SU-DHL-6 (cell line): Measurements from ENCODE around the gene TRAPPC3L.

ENCODE experiments used
- EZH2phosphoT487 ChIP-seq: fragments of 200-600 bp; sonication (generic), shearing (Covaris generic); conservative IDR thresholded peaks from 2 replicates; pipeline ENCODE4 v1.6.1; 2018; ENCODE audit warnings: mild to moderate bottlenecking, antibody characterized with exemption, low read length, moderate library complexity, mixed read lengths
- TF ChIP-seq, protein P1 (sequence below): fragments of 200-600 bp; sonication (generic); IDR thresholded peaks from one replicate; pipeline ENCODE4 v1.5.1; 2017; ENCODE audit warnings: antibody characterized with exemption, mild to moderate bottlenecking, low read length, moderate library complexity; ENCODE audit not compliant: insufficient read depth, poor library complexity, severe bottlenecking

DNA sequence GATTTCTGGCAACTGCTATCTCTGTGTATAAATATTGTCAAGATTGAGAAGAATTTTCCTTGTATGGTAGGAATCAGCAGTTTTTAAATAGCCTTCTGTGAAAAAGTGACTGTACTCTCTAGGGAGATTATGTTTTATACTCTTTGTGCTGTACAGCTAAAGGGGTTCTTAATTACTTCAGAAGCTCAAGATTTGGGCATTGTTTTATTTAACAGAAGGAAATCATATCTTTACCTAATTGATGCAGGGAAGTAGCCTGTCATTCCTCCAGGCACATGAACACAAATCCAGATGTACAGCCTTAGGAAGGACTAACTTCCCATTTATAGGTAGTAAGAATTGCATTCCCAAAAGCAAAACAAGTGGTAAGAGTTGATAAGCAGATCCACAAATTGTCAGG, 32.8 kb downstream of the TRAPPC3L start:
- no peak for TF ChIP-seq EZH2phosphoT487
- TF ChIP-seq, protein P1, sequence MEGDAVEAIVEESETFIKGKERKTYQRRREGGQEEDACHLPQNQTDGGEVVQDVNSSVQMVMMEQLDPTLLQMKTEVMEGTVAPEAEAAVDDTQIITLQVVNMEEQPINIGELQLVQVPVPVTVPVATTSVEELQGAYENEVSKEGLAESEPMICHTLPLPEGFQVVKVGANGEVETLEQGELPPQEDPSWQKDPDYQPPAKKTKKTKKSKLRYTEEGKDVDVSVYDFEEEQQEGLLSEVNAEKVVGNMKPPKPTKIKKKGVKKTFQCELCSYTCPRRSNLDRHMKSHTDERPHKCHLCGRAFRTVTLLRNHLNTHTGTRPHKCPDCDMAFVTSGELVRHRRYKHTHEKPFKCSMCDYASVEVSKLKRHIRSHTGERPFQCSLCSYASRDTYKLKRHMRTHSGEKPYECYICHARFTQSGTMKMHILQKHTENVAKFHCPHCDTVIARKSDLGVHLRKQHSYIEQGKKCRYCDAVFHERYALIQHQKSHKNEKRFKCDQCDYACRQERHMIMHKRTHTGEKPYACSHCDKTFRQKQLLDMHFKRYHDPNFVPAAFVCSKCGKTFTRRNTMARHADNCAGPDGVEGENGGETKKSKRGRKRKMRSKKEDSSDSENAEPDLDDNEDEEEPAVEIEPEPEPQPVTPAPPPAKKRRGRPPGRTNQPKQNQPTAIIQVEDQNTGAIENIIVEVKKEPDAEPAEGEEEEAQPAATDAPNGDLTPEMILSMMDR: no peak
